DOHH2 (cell line): ENCODE results near the gene ZRANB3.

Experiments
- H3F3A ChIP-seq: fragments of 200-600 bp; sonication (generic), shearing (Covaris generic); 2 replicates; pipeline ENCODE4 v1.6.0; 2016; ENCODE audit warnings: antibody characterized with exemption, mild to moderate bottlenecking; ENCODE audit not compliant: control insufficient read depth, insufficient read depth
- H3K27ac ChIP-seq: fragments of 200-600 bp; sonication (generic); 2 replicates; pipeline ENCODE4 v1.5.1; 2014; ENCODE audit warnings: low read depth, mild to moderate bottlenecking, low read length, moderate library complexity
- H3K27me3 ChIP-seq: fragments of 200-600 bp; sonication (generic); 2 replicates; pipeline ENCODE4 v1.6.1; 2014; ENCODE audit warnings: mild to moderate bottlenecking, low read length, mixed read lengths; ENCODE audit not compliant: control insufficient read depth
- H3K36me3 ChIP-seq: fragments of 200-600 bp; sonication (generic); 2 replicates; pipeline ENCODE4 v1.6.1; 2014; ENCODE audit warnings: mild to moderate bottlenecking, low read length, moderate library complexity, mixed read lengths; ENCODE audit not compliant: control insufficient read depth
- H3K4me1 ChIP-seq: fragments of 200-600 bp; sonication (generic); 2 replicates; pipeline ENCODE4 v1.6.1; 2014; ENCODE audit warnings: mild to moderate bottlenecking, low read length, mixed read lengths; ENCODE audit not compliant: control insufficient read depth
- H3K4me2 ChIP-seq: fragments of 200-600 bp; sonication (generic); 2 replicates; pipeline ENCODE4 v1.6.0; 2014; ENCODE audit warnings: mild to moderate bottlenecking, low read length, moderate library complexity
- H3K4me3 ChIP-seq: fragments of 200-600 bp; sonication (generic); 2 replicates; pipeline ENCODE4 v1.5.1; 2014; ENCODE audit warnings: mild to moderate bottlenecking, low read length, mixed read lengths
- H3K79me2 ChIP-seq: fragments of 200-600 bp; sonication (generic); 2 replicates; pipeline ENCODE4 v1.6.1; 2014; ENCODE audit warnings: mild to moderate bottlenecking, low read length, mixed read lengths; ENCODE audit not compliant: control insufficient read depth
- H3K9me2 ChIP-seq: fragments of 200-600 bp; sonication (generic); replicated peaks from 2 replicates; pipeline ENCODE4 v1.6.1; 2014; ENCODE audit warnings: mild to moderate bottlenecking, low read length, mixed read lengths; ENCODE audit not compliant: control insufficient read depth
- H3K9me3 ChIP-seq: fragments of 200-600 bp; sonication (generic); 2 replicates; pipeline ENCODE4 v1.6.1; 2014; ENCODE audit warnings: antibody characterized with exemption, low read length, mixed read lengths; ENCODE audit not compliant: control insufficient read depth, insufficient read depth
- H4K20me1 ChIP-seq: fragments of 200-600 bp; sonication (generic); 2 replicates; pipeline ENCODE4 v1.6.0; 2014; ENCODE audit warnings: low read depth, mild to moderate bottlenecking, antibody characterized with exemption, low read length, moderate library complexity; ENCODE audit not compliant: control insufficient read depth, insufficient read depth
- CTCF ChIP-seq: fragments of 200-600 bp; sonication (generic); IDR thresholded peaks from one replicate; pipeline ENCODE4 v1.5.1; 2014; ENCODE audit warnings: antibody characterized with exemption, mild to moderate bottlenecking, low read depth, low read length; ENCODE audit not compliant: poor library complexity, severe bottlenecking
- EZH2phosphoT487 ChIP-seq: fragments of 200-600 bp; sonication (generic); IDR thresholded peaks from 2 replicates; pipeline ENCODE4 v1.6.1; 2017; ENCODE audit warnings: borderline replicate concordance, mild to moderate bottlenecking, antibody characterized with exemption, low read length, moderate library complexity, mixed read lengths

The ZRANB3 gene

DNA sequence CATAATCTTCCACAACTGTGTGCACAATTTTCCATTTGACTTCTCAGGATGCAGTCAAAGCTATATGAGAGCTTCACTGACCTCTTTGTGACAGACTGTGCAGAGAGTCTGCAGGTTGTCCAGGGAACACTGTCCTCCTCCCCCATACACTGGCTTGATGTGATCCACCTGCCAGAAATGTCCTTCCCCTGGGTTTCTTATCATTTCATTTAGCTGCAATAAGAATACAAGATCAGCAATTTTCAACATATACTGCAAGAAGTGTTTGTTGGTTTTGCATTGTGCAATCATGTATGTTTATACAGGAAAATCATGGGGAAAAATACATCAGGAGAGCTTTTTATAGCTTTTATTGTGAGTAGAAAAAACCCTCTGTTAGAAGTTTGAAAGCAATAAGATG, 328.3 kb downstream of the ZRANB3 start:
- no peak for TF ChIP-seq EZH2phosphoT487
- no peak for TF ChIP-seq CTCF
- Histone ChIP-seq H3K4me1 (peaks cover 7% of the 10 kb centered on the region), H3K79me2 (no peaks in the 10 kb centered on the region), H3K36me3 (no peaks in the 10 kb centered on the region), H4K20me1 (no peaks in the 10 kb centered on the region), H3K9me2 (no peaks in the 10 kb centered on the region), H3K27ac (no peak overlapping the region), H3F3A (no peaks in the 10 kb centered on the region), H3K27me3 (no peaks in the 10 kb centered on the region), H3K4me3 (no peak overlapping the region), H3K9me3 (no peaks in the 10 kb centered on the region), H3K4me2 (no peak overlapping the region)

DNA sequence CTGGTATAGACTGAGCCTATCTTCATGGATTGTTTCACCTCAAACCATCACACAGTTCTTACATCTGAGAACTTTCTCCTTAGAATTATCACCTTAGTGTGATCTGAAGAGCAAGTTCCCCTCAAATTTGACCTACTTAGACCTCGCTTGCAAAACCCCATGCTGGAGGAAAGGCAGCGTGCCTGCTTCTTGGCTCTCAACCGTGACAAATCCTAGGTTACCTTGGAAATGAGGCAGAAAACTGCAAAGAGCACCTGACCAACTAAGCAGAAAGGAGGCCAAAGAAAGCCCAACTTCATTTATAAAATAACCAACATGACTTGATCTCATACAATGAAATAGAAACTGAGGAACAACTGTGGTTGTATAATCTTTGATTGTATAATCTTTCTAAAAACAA, 332.5 kb downstream of the ZRANB3 start:
- Histone ChIP-seq H3K79me2 (no peaks in the 10 kb centered on the region), H3F3A (no peaks in the 10 kb centered on the region), H3K9me3 (no peaks in the 10 kb centered on the region), H3K4me1 (no peaks in the 10 kb centered on the region), H3K36me3 (no peaks in the 10 kb centered on the region), H3K27me3 (no peaks in the 10 kb centered on the region), H4K20me1 (no peaks in the 10 kb centered on the region), H3K4me2 (no peak overlapping the region), H3K4me3 (no peak overlapping the region), H3K9me2 (no peaks in the 10 kb centered on the region), H3K27ac (no peak overlapping the region)
- TF ChIP-seq CTCF (no peak), EZH2phosphoT487 (no peak)

DNA sequence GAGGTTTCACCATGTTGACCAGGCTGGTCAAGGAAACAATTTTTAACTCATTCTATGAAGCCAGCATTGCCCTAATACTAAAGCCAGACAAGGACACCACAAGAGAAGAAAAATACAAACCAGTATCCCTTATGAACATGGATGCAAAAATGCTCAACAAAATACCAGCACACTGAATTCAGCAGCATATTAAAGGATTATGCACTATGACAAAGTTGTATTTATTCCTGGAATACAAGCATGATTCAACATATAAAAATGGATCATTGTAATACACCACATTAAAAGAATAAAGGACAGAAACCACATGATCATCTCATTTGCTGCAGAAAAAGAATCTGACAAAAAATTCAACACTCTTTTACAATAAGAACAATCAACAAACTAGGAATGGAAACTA, 340.2 kb downstream of the ZRANB3 start:
- H4K20me1 ChIP-seq, result no peaks in the 10 kb centered on the region
- TF ChIP-seq EZH2phosphoT487 (no peak), CTCF (no peak)

DNA sequence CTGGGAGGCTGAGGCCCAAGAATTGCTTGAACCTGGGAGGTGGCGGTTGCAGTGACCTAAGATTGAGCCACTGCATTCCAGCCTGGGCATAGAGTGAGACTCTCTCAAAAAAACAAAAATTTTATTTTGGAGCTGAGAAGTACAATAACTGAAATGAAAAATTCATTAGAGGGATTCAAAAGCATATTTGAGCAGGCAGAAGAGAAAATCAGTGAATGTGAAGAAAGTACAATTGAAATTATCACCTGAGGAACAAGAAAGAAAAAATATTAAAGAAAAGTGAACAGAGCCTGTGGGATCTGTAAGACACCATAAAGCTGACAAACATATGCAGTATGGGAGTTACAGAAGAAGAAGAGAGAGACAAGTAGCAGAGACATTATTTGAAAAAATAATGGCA, 341.9 kb downstream of the ZRANB3 start:
- H3K4me1 ChIP-seq, result no peaks in the 10 kb centered on the region
- no peak overlapping the region for H3K27ac ChIP-seq
- no peaks in the 10 kb centered on the region for H4K20me1 ChIP-seq
- H3K27me3 ChIP-seq, result no peaks in the 10 kb centered on the region
- H3F3A ChIP-seq, result no peaks in the 10 kb centered on the region
- TF ChIP-seq EZH2phosphoT487 (no peak), CTCF (no peak)
- H3K9me2 ChIP-seq, result no peaks in the 10 kb centered on the region
- H3K79me2 ChIP-seq, result no peaks in the 10 kb centered on the region
- no peaks in the 10 kb centered on the region for H3K36me3 ChIP-seq
- H3K9me3 ChIP-seq, result no peaks in the 10 kb centered on the region
- H3K4me2 ChIP-seq, result no peak overlapping the region
- no peak overlapping the region for H3K4me3 ChIP-seq

More for the DNA sequence above, 340.2 kb downstream of the ZRANB3 start:
- H3K27ac ChIP-seq, result no peak overlapping the region
- no peaks in the 10 kb centered on the region for H3K27me3 ChIP-seq
- H3K4me1 ChIP-seq, result no peaks in the 10 kb centered on the region
- H3K9me3 ChIP-seq, result no peaks in the 10 kb centered on the region
- no peaks in the 10 kb centered on the region for H3K9me2 ChIP-seq
- H3K4me3 ChIP-seq, result no peak overlapping the region
- H3K36me3 ChIP-seq, result no peaks in the 10 kb centered on the region
- no peaks in the 10 kb centered on the region for H3K79me2 ChIP-seq
- H3K4me2 ChIP-seq, result no peak overlapping the region
- no peaks in the 10 kb centered on the region for H3F3A ChIP-seq
